ENCODE data around the gene TAS2R38. TPM values are rescaled to one million over a fixed set of nuclear protein-coding genes. Genes with fewer than 3 reads are reported as not detected.

TAS2R38 gene
- total RNA-seq, 4 donors from 2014 or later, result not detected

DNA sequence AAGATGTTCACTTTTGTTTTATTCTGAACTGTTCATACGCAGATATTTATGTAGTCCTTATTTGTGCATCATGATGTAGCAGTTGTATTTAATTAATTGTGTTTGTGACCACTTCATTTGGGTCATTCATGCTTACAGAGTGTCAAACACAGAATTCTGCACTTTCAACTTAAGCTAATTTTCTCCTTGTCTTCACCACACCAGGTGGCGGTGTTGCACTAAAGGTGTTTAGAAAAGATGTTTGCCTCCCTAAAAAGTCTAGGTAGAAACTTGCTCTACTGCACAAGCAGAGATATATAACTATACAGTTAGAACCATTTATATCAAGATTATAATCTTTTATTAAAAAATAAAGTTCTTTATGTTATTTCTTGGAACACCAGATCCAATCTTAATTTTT, 1.3 kb upstream of the TAS2R38 start:
- Histone ChIP-seq H3K36me3 (no peaks in the 10 kb centered on the region), H3K4me1 (no peaks in the 10 kb centered on the region), H3K27me3 (no peaks in the 10 kb centered on the region), H3K27ac (no peak overlapping the region), H3K9me3 (no peaks in the 10 kb centered on the region), H3K4me3 (no peak overlapping the region)
- DNase-seq (no peak), ATAC-seq (no peak)
- in situ Hi-C loops (cut with MboI; ENCODE audit: low sequenced_read_pairs in 4 of 4) (no loop called here), intact Hi-C loops (cut with DNase I; ENCODE audit: low total_unique reads) (no loop called here)
- TF ChIP-seq CTCF (IDR thresholded peaks at IDR 0.05 in 4 of 5, conservative IDR thresholded peaks at IDR 0.05 in 1 of 5) (no peak), POLR2A (IDR thresholded peaks at IDR 0.05) (no peak)

- no peaks in the 10 kb centered on the region for H3K9me3 ChIP-seq
- TF ChIP-seq CTCF (IDR thresholded peaks at IDR 0.05 in 4 of 5, conservative IDR thresholded peaks at IDR 0.05 in 1 of 5), result no peak
- no peak for TF ChIP-seq POLR2A (IDR thresholded peaks at IDR 0.05)
- H3K36me3 ChIP-seq, result no peaks in the 10 kb centered on the region
- H3K27me3 ChIP-seq, result no peaks in the 10 kb centered on the region
- H3K27ac ChIP-seq, result no peak overlapping the region
- no peak overlapping the region for H3K4me3 ChIP-seq
- ATAC-seq, result no peak
- H3K4me1 ChIP-seq, result no peaks in the 10 kb centered on the region
- in situ Hi-C loops (cut with MboI; ENCODE audit: low sequenced_read_pairs in 4 of 4), result no loop called here
- intact Hi-C loops (cut with DNase I; ENCODE audit: low total_unique reads), result no loop called here
- no peak for DNase-seq
Observed at GRCh38 chr7:141960687-141961422, 12.7 kb downstream of the TAS2R38 start.

DNA sequence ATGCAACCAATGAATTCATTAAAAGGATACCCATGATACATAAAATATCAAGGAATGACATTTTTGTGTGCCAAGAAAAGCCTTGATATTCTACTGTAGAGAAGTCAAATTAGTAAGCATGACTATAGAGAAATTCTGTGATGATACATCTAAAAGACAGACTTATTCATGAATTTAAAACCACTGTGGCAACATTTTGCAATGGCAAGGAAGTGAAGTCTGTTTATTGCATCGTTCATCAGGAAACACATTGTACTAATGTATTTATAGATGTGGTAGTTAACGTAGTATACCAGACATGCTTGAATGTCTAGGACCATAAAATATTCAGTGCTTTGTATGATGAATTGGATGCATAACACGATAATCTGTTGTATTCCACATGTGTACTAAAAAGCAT, 17.5 kb downstream of the TAS2R38 start:
- no peak for ATAC-seq
- intact Hi-C loops (cut with DNase I; ENCODE audit: low total_unique reads) (no loop called here), in situ Hi-C loops (cut with MboI; ENCODE audit: low sequenced_read_pairs in 4 of 4) (no loop called here)
- Histone ChIP-seq H3K27me3 (no peaks in the 10 kb centered on the region), H3K36me3 (no peaks in the 10 kb centered on the region), H3K27ac (no peak overlapping the region), H3K9me3 (no peaks in the 10 kb centered on the region), H3K4me1 (no peaks in the 10 kb centered on the region), H3K4me3 (no peak overlapping the region)
- TF ChIP-seq POLR2A (IDR thresholded peaks at IDR 0.05), result no peak
- TF ChIP-seq CTCF (IDR thresholded peaks at IDR 0.05 in 4 of 5, conservative IDR thresholded peaks at IDR 0.05 in 1 of 5), result no peak
- no peak for DNase-seq

DNA sequence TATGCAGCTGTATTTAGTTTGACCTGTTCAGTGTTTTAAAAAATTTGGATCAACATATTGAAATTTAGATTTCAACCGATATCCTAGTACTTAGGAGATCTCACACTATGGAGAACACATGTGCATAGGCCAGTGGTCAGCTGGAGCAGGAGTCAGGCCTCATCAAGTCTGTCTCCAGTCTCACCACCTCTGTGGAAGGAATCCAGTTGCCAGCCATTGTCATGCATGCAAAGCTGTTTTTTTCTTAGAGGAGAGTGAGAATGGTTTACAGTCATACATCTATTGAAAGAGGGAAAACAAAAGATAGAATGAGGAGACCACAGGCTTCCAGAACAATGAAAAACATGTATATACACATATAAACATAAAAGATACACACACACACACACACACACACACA, 19.2 kb downstream of the TAS2R38 start:
- intact Hi-C loops (cut with DNase I; ENCODE audit: low total_unique reads) (no loop called here), in situ Hi-C loops (cut with MboI; ENCODE audit: low sequenced_read_pairs in 4 of 4) (no loop called here)
- H3K36me3 ChIP-seq, result no peaks in the 10 kb centered on the region
- ATAC-seq, result no peak
- no peaks in the 10 kb centered on the region for H3K9me3 ChIP-seq
- no peaks in the 10 kb centered on the region for H3K27me3 ChIP-seq
- no peak overlapping the region for H3K27ac ChIP-seq
- no peaks in the 10 kb centered on the region for H3K4me1 ChIP-seq
- DNase-seq, result no peak
- TF ChIP-seq CTCF (IDR thresholded peaks at IDR 0.05 in 4 of 5, conservative IDR thresholded peaks at IDR 0.05 in 1 of 5) (no peak), POLR2A (IDR thresholded peaks at IDR 0.05) (no peak)
- no peak overlapping the region for H3K4me3 ChIP-seq

- no peak for DNase-seq
- Histone ChIP-seq H3K9me3 (no peaks in the 10 kb centered on the region), H3K27me3 (no peaks in the 10 kb centered on the region), H3K4me1 (no peaks in the 10 kb centered on the region), H3K27ac (no peak overlapping the region), H3K4me3 (no peak overlapping the region), H3K36me3 (no peaks in the 10 kb centered on the region)
- intact Hi-C loops (cut with DNase I; ENCODE audit: low total_unique reads) (no loop called here), in situ Hi-C loops (cut with MboI; ENCODE audit: low sequenced_read_pairs in 4 of 4) (no loop called here)
- ATAC-seq, result no peak
- no peak for TF ChIP-seq CTCF (IDR thresholded peaks at IDR 0.05 in 4 of 5, conservative IDR thresholded peaks at IDR 0.05 in 1 of 5)
- TF ChIP-seq POLR2A (IDR thresholded peaks at IDR 0.05), result no peak
Observed at GRCh38 chr7:141952461-141952860, 21.1 kb downstream of the TAS2R38 start.

Measured in gastrocnemius medialis (tissue), 4 donors.